ENCODE results near the gene BCS1L. TPM values are rescaled to one million over a fixed set of nuclear protein-coding genes. Genes with fewer than 3 reads are reported as not detected.

Gene BCS1L
- total RNA-seq, 3 donors from 2014 or later (not counting 1 experiment from before 2014, with no cell fraction given), result 20.1 to 30.9 (median 20.5) TPM

- whole genome bisulfite sequencing (ENCODE audit: insufficient coverage), result 73% methylated on average over 4 of the region's 7 CpGs
- intact Hi-C loops (cut with micrococcal nuclease), result no loop called here
- no peak overlapping the region for H3K4me3 Mint-ChIP-seq
These were observed 38.5 kb upstream of the BCS1L start for GRCh38 chr2:218621007-218621406.

DNA sequence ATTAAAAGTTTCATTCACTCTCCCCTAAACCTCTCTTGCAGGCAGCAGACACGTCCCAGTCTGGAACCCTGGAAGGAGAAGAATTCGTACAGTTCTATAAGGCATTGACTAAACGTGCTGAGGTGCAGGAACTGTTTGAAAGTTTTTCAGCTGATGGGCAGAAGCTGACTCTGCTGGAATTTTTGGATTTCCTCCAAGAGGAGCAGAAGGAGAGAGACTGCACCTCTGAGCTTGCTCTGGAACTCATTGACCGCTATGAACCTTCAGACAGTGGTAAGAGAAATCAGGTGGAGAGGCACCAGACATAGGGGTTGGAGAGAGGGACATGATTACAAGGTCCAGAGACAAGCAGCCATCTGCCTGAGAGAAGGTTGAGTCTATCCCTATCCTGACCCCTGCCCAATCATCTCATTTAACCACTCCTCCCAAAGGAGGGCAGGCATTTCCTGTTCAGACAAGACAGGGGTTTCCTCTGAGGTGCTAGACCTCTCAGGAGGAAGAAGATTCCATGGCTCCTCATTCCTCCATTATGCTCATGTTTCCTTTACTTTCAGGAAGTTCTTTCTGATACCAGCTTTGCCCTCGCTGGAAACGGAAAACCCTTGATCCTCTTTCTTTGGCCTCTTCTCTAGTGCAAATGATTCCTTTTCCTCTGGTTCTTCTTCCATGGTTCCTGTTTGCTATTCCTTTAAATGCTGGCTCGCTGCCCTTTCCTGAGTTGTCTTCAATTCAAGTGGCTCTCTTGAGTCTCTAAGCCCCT lies 36.7 kb upstream of the BCS1L start:
- no peaks in the 10 kb centered on the region for H3K4me1 ChIP-seq (ENCODE audit: control insufficient read depth, insufficient read depth, low read length)
- 80% methylated on average over 7 of the region's 7 CpGs for WGBS (ENCODE audit: insufficient coverage)
- no peaks in the 10 kb centered on the region for H3K36me3 ChIP-seq (ENCODE audit: control insufficient read depth, insufficient read depth, low read length)
- H3K4me3 Mint-ChIP-seq, result no peak overlapping the region
- no peaks in the 10 kb centered on the region for H3K27me3 Mint-ChIP-seq (ENCODE audit: low read depth in 2 of 2)
- ATAC-seq, result no peak
- H3K36me3 Mint-ChIP-seq, result no peaks in the 10 kb centered on the region
- TF ChIP-seq, protein P1, sequence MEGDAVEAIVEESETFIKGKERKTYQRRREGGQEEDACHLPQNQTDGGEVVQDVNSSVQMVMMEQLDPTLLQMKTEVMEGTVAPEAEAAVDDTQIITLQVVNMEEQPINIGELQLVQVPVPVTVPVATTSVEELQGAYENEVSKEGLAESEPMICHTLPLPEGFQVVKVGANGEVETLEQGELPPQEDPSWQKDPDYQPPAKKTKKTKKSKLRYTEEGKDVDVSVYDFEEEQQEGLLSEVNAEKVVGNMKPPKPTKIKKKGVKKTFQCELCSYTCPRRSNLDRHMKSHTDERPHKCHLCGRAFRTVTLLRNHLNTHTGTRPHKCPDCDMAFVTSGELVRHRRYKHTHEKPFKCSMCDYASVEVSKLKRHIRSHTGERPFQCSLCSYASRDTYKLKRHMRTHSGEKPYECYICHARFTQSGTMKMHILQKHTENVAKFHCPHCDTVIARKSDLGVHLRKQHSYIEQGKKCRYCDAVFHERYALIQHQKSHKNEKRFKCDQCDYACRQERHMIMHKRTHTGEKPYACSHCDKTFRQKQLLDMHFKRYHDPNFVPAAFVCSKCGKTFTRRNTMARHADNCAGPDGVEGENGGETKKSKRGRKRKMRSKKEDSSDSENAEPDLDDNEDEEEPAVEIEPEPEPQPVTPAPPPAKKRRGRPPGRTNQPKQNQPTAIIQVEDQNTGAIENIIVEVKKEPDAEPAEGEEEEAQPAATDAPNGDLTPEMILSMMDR (IDR thresholded peaks at IDR 0.05), result no peak
- no peaks in the 10 kb centered on the region for H3K4me1 Mint-ChIP-seq
- no peaks in the 10 kb centered on the region for H3K9me3 Mint-ChIP-seq
- no peak for DNase-seq
- no peaks in the 10 kb centered on the region for H3K27me3 ChIP-seq (ENCODE audit: control insufficient read depth, insufficient read depth, low read length)
- no peak overlapping the region for H3K27ac Mint-ChIP-seq
- no peaks in the 10 kb centered on the region for H3K9me3 ChIP-seq (ENCODE audit: control insufficient read depth, insufficient read depth, low read length)
- H3K4me3 ChIP-seq (ENCODE audit: low read length), result no peak overlapping the region
- H3K27ac ChIP-seq (ENCODE audit: low read length), result no peak overlapping the region
- intact Hi-C loops (cut with micrococcal nuclease), result no loop called here

More at GRCh38 chr2:218621007-218621406, 38.5 kb upstream of the BCS1L start:
- Mint-ChIP-seq H3K9me3 (no peaks in the 10 kb centered on the region), H3K36me3 (no peaks in the 10 kb centered on the region), H3K27me3 (ENCODE audit: low read depth in 2 of 2) (no peaks in the 10 kb centered on the region), H3K27ac (no peak overlapping the region), H3K4me1 (no peaks in the 10 kb centered on the region)
- ATAC-seq, result no peak
- Histone ChIP-seq H3K4me3 (ENCODE audit: low read length) (no peak overlapping the region), H3K36me3 (ENCODE audit: control insufficient read depth, insufficient read depth, low read length) (no peaks in the 10 kb centered on the region), H3K9me3 (ENCODE audit: control insufficient read depth, insufficient read depth, low read length) (no peaks in the 10 kb centered on the region), H3K27me3 (ENCODE audit: control insufficient read depth, insufficient read depth, low read length) (no peaks in the 10 kb centered on the region), H3K4me1 (ENCODE audit: control insufficient read depth, insufficient read depth, low read length) (no peaks in the 10 kb centered on the region), H3K27ac (ENCODE audit: low read length) (no peak overlapping the region)
- TF ChIP-seq, protein P1 (IDR thresholded peaks at IDR 0.05), result no peak
- no peak for DNase-seq

- TF ChIP-seq, protein P1 (IDR thresholded peaks at IDR 0.05), result no peak
- Histone ChIP-seq H3K4me1 (ENCODE audit: control insufficient read depth, insufficient read depth, low read length) (no peaks in the 10 kb centered on the region), H3K27ac (ENCODE audit: low read length) (no peak overlapping the region), H3K36me3 (ENCODE audit: control insufficient read depth, insufficient read depth, low read length) (no peaks in the 10 kb centered on the region), H3K4me3 (ENCODE audit: low read length) (no peak overlapping the region), H3K27me3 (ENCODE audit: control insufficient read depth, insufficient read depth, low read length) (no peaks in the 10 kb centered on the region), H3K9me3 (ENCODE audit: control insufficient read depth, insufficient read depth, low read length) (no peaks in the 10 kb centered on the region)
- no peaks in the 10 kb centered on the region for H3K36me3 Mint-ChIP-seq
- H3K4me3 Mint-ChIP-seq, result no peak overlapping the region
- DNase-seq (no peak), ATAC-seq (no peak)
- no peak overlapping the region for H3K27ac Mint-ChIP-seq
- intact Hi-C loops (cut with micrococcal nuclease), result no loop called here
- H3K4me1 Mint-ChIP-seq, result no peaks in the 10 kb centered on the region
- 31% methylated on average over 2 of the region's 3 CpGs for WGBS (ENCODE audit: insufficient coverage)
- no peaks in the 10 kb centered on the region for H3K9me3 Mint-ChIP-seq
- no peaks in the 10 kb centered on the region for H3K27me3 Mint-ChIP-seq (ENCODE audit: low read depth in 2 of 2)
These were observed 36.1 kb upstream of the BCS1L start for GRCh38 chr2:218623366-218623705.

DNA sequence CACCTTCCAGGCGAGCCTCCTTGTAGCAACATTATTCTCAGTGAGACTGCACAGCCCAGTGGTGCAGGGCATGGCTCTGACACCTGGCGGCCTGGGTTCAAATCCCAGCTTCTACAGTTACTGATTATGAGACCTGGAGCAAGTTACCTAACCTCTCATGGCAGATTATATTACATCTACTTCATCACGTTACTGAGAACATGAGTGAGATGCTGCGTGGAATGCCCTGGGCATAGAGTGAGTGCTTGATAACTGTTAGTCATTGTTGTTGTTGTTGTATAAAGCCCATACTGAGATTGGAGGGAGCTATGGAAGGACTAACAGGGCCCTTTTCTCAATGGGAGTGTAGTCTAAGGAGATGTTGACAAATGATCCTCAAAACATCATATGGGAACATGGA lies 33.1 kb upstream of the BCS1L start:
- Mint-ChIP-seq H3K36me3 (no peaks in the 10 kb centered on the region), H3K9me3 (no peaks in the 10 kb centered on the region), H3K27me3 (ENCODE audit: low read depth in 2 of 2) (no peaks in the 10 kb centered on the region), H3K27ac (no peak overlapping the region), H3K4me1 (no peaks in the 10 kb centered on the region), H3K4me3 (no peak overlapping the region)
- intact Hi-C loops (cut with micrococcal nuclease), result no loop called here
- no peaks in the 10 kb centered on the region for H3K4me1 ChIP-seq (ENCODE audit: control insufficient read depth, insufficient read depth, low read length)
- H3K27me3 ChIP-seq (ENCODE audit: control insufficient read depth, insufficient read depth, low read length), result no peaks in the 10 kb centered on the region
- no peaks in the 10 kb centered on the region for H3K36me3 ChIP-seq (ENCODE audit: control insufficient read depth, insufficient read depth, low read length)
- H3K27ac ChIP-seq (ENCODE audit: low read length), result no peak overlapping the region
- H3K4me3 ChIP-seq (ENCODE audit: low read length), result no peak overlapping the region
- TF ChIP-seq, protein P1 (IDR thresholded peaks at IDR 0.05), result no peak
- no peaks in the 10 kb centered on the region for H3K9me3 ChIP-seq (ENCODE audit: control insufficient read depth, insufficient read depth, low read length)
- ATAC-seq, result no peak
- WGBS (ENCODE audit: insufficient coverage), result 97% methylated on average over 4 of the region's 4 CpGs
- no peak for DNase-seq
